GM12878 (cell line): ENCODE results near the gene GCH1. TPM values are rescaled to one million over a fixed set of nuclear protein-coding genes. Genes with fewer than 3 reads are reported as not detected.

Source experiments
- ATAC-seq: fragments of 200-7000 bp; cut with Tn5 transposase; 3 replicates; pipeline ENCODE4 v1.9.1; 2020; ENCODE audit warnings: mild to moderate bottlenecking, moderate library complexity
- BruUV-seq: library from RNA; stranded (reverse); fragments of 400-500 nt; replicated peaks from 2 replicates; lab custom pipeline; 2021; lab: Mats Ljungman, UMichigan
- CTCF ChIA-PET: fragments of 300-600 bp; sonication (Branson Sonifier 250); formaldehyde crosslinking; extraction: SDS; loops from one replicate; lab custom pipeline; 2021; ENCODE audit warnings: inconsistent platforms; lab: Yijun Ruan, JAX
- POLR2A ChIA-PET: fragments of 350-600 bp; formaldehyde crosslinking; extraction: SDS; loops from one replicate; lab custom pipeline; 2021; ENCODE audit warnings: inconsistent platforms; lab: Charles Lee
- RAD21 ChIA-PET: fragments of 300-600 bp; sonication (Branson Sonifier 250); formaldehyde crosslinking; loops from one replicate; lab custom pipeline; 2023; ENCODE audit warnings: antibody characterized with exemption; ENCODE audit not compliant: unreplicated experiment; lab: Charles Lee
- SMC1A ChIA-PET: fragments of 300-600 bp; sonication (Branson Sonifier 250); formaldehyde crosslinking; loops from one replicate; lab custom pipeline; 2023; ENCODE audit not compliant: unreplicated experiment, uncharacterized antibody; lab: Charles Lee
- DNase-seq: peaks from one replicate; pipeline ENCODE4 v3.0.0-alpha.2; 2011; ENCODE audit warnings: low read depth, low spot score
- FAIRE-seq: peaks from 3 replicates; lab custom pipeline; 2011; peaks lifted over from hg19 to GRCh38; lab: Jason Lieb, UNC
- H2AFZ ChIP-seq: 2 replicates; pipeline ENCODE4 v1.6.0; 2011; ENCODE audit warnings: low read depth, low read length, control low read depth; ENCODE audit not compliant: control insufficient read depth
- H3K27ac ChIP-seq: 2 replicates; pipeline ENCODE4 v1.5.1; 2011; ENCODE audit warnings: control low read depth; ENCODE audit not compliant: control insufficient read depth, insufficient read depth
- H3K27me3 ChIP-seq, 2 experiments: replicated peaks in 1 of 2; 2 replicates each; pipeline versions ENCODE4 v1.6.0 to v1.6.1; 2011; ENCODE audit warnings: low read length in 1 of 2; ENCODE audit not compliant: control insufficient read depth in 2 of 2, insufficient read depth in 2 of 2
- H3K36me3 ChIP-seq, 2 experiments: 2 replicates each; pipeline ENCODE4 v1.5.1; 2011; ENCODE audit warnings: low read length in 1 of 2; ENCODE audit not compliant: control insufficient read depth in 2 of 2, insufficient read depth in 2 of 2
- H3K4me1 ChIP-seq: 2 replicates; pipeline ENCODE4 v1.6.1; 2011; ENCODE audit warnings: mild to moderate bottlenecking, low read length, moderate library complexity, mixed read lengths; ENCODE audit not compliant: control insufficient read depth, insufficient read depth
- H3K4me2 ChIP-seq: 2 replicates; pipeline ENCODE4 v1.6.0; 2011; ENCODE audit warnings: control low read depth; ENCODE audit not compliant: control insufficient read depth, insufficient read depth
- H3K4me3 ChIP-seq: fragments of 200-600 bp; sonication (generic); 2 replicates; pipeline ENCODE4 v1.5.1; 2016
- H3K79me2 ChIP-seq: 2 replicates; pipeline ENCODE4 v1.6.0; 2011; ENCODE audit warnings: low read length; ENCODE audit not compliant: control insufficient read depth, insufficient read depth
- H3K9ac ChIP-seq: 2 replicates; pipeline ENCODE4 v1.8.0; 2011; ENCODE audit warnings: low read length, control low read depth, mixed read lengths; ENCODE audit not compliant: control insufficient read depth, insufficient read depth
- H3K9me3 ChIP-seq: replicated peaks from 3 replicates; pipeline ENCODE4 v1.5.1; 2011; ENCODE audit warnings: mild to moderate bottlenecking, low read length; ENCODE audit not compliant: control insufficient read depth, insufficient read depth
- H4K20me1 ChIP-seq: 2 replicates; pipeline ENCODE4 v1.6.0; 2011; ENCODE audit not compliant: control insufficient read depth, insufficient read depth
- ATF7 ChIP-seq: fragments of 450-650 bp; IDR thresholded peaks from 2 replicates; pipeline ENCODE4 v1.6.1; 2016; ENCODE audit warnings: low read depth, mild to moderate bottlenecking
- BCL3 ChIP-seq: IDR thresholded peaks from 2 replicates; pipeline ENCODE4 v1.6.1; 2011; ENCODE audit warnings: borderline replicate concordance, low read depth, mild to moderate bottlenecking, moderate library complexity, low read length; ENCODE audit not compliant: insufficient read depth, poor library complexity, severe bottlenecking
- CBFB ChIP-seq: IDR thresholded peaks from 2 replicates; pipeline ENCODE4 v1.6.1; 2016; ENCODE audit warnings: antibody characterized with exemption, low read depth
- CHD2 ChIP-seq: IDR thresholded peaks from 2 replicates; pipeline ENCODE4 v1.6.1; 2011; ENCODE audit warnings: low read depth, low read length, improper control_type of control experiment, borderline replicate concordance
- IKZF1 ChIP-seq: fragments of 450-650 bp; conservative IDR thresholded peaks from 2 replicates; pipeline ENCODE4 v1.6.1; 2017; ENCODE audit warnings: antibody characterized with exemption, mild to moderate bottlenecking
- PKNOX1 ChIP-seq: fragments of 450-650 bp; IDR thresholded peaks from 2 replicates; pipeline ENCODE4 v1.6.1; 2016; ENCODE audit warnings: mild to moderate bottlenecking
- POLR2A ChIP-seq: IDR thresholded peaks from 2 replicates; pipeline ENCODE4 v1.6.1; 2011; ENCODE audit warnings: low read depth, mild to moderate bottlenecking, low read length
- POU2F2 ChIP-seq: IDR thresholded peaks from 3 replicates; pipeline ENCODE4 v1.6.1; 2011; ENCODE audit warnings: low read depth, mild to moderate bottlenecking, low read length, borderline replicate concordance
- SMARCA5 ChIP-seq: fragments of 450-650 bp; IDR thresholded peaks from 2 replicates; pipeline ENCODE4 v1.6.1; 2017; ENCODE audit warnings: mild to moderate bottlenecking
- SP1 ChIP-seq: IDR thresholded peaks from one replicate; pipeline ENCODE4 v1.6.1; 2011; ENCODE audit warnings: low read depth, low read length
- SRF ChIP-seq, 2 experiments: IDR thresholded peaks; 2 replicates each; pipeline ENCODE4 v1.6.1; 2011; ENCODE audit warnings: low read depth in 2 of 2, low read length in 2 of 2, mild to moderate bottlenecking in 1 of 2, moderate library complexity in 1 of 2
- WRNIP1 ChIP-seq: IDR thresholded peaks from 2 replicates; pipeline ENCODE4 v1.6.1; 2011; ENCODE audit warnings: low read depth, low read length, improper control_type of control experiment, borderline replicate concordance
- ZBTB11 ChIP-seq: fragments of 450-650 bp; formaldehyde crosslinking; IDR thresholded peaks from 2 replicates; pipeline ENCODE4 v1.5.0; 2022; ENCODE audit warnings: mild to moderate bottlenecking, missing genetic modification characterization
- ZNF384 ChIP-seq: IDR thresholded peaks from 2 replicates; pipeline ENCODE4 v1.6.1; 2012; ENCODE audit warnings: low read depth, mild to moderate bottlenecking, low read length, improper control_type of control experiment, borderline replicate concordance
- ZSCAN29 ChIP-seq: fragments of 450-650 bp; IDR thresholded peaks from 2 replicates; pipeline ENCODE4 v1.6.1; 2017; ENCODE audit warnings: mild to moderate bottlenecking, moderate library complexity
- WGBS: methylation state at CpG from one replicate; pipeline ENCODE4 v1.1.6; 2016; ENCODE audit warnings: low lambda C conversion rate; ENCODE audit not compliant: insufficient replicate concordance, insufficient coverage; ENCODE audit errors: missing lambda C conversion rate; 5-methylcytosine and 5-hydroxymethylcytosine counted together
- in situ Hi-C: fragments of 300-500 bp; cut with MboI; formaldehyde crosslinking; loops from 9 replicates; pipeline ENCODE4 v1.14.3; 2018; ENCODE audit warnings: mixed read lengths
- intact Hi-C: fragments of 100-400 bp; cut with micrococcal nuclease; formaldehyde crosslinking; loops from one replicate; pipeline ENCODE4 v1.14.2; 2022; ENCODE audit not compliant: unreplicated experiment
- polyA plus RNA-seq, 11 experiments: library from polyadenylated mRNA; depleted of rRNA in 4 of 11; unstranded in 6 of 11; stranded (reverse) in 5 of 11; fragments of >200 nt; fragmentation: Nextera tagmentation in 4 of 11; fragmentation: Illumina TruSeq in 1 of 11; extraction: Ambion mirVana in 4 of 11; extraction: Trizol in 1 of 11; gene quantifications; 1 replicate in 1 of 11; 2 replicates in 10 of 11; pipeline versions ENCODE4 v1.2.1 to v1.2.3, GENCODE V29; 2011 to 2016; ENCODE audit warnings: inconsistent platforms in 2 of 11, missing spikeins in 2 of 11, low read depth in 1 of 11
- total RNA-seq, 4 experiments: library from RNA; depleted of rRNA in 3 of 4; stranded (reverse); fragments of >200 nt in 3 of 4; fragmentation: Illumina TruSeq in 1 of 4; extraction: Trizol in 1 of 4; gene quantifications; 2 replicates each; pipeline versions ENCODE4 v1.2.1 to v1.2.3, GENCODE V29; 2013 to 2021
- TF ChIP-seq, protein P1 (sequence below): fragments of 450-650 bp; IDR thresholded peaks from 2 replicates; pipeline ENCODE4 v1.6.1; 2017; ENCODE audit warnings: mild to moderate bottlenecking

GCH1 gene
- total and polyA plus RNA-seq, 10 of the 15 experiments (the other 5 are each of a cell fraction or from before 2014, with no cell fraction given): 25.1 to 37.0 (median 33.8) TPM

DNA sequence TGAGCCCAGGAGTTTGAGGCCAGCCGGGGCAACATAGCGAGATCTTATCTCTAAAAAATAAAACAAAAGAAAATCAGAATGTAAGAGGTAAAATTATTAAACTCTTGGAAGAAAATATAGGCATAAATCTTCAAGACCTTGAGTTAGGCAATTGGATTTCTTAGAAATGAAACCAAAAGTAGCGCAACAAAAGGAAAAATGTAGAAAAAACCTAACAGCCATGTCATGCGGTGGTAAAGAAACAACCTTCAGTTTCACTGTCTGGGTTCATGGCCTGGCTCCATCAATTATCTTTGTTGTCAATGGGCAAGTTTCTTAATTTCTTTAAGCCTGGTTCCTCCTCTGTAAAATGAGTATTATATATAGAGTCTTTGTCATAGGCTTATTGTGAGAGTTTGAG lies 5.6 kb upstream of the GCH1 start:
- intact Hi-C loops: no loop called here
- TF ChIP-seq SP1 (no peak), CBFB (no peak), PKNOX1 (peak; percentile 63; the same call in 1 of the 2 replicates), POLR2A (no peak), ZNF384 (peak; percentile 63; the same call in 1 of the 2 replicates), ZBTB11 (CRISPR knock-in tag) (no peak), IKZF1 (no peak), WRNIP1 (no peak), SRF (IDR thresholded peaks at IDR 0.05; ENCODE audit: low read depth in 2 of 2, low read length in 2 of 2) (no peak), SMARCA5 (no peak), CHD2 (no peak), POU2F2 (no peak), BCL3 (no peak), ZSCAN29 (no peak), ATF7 (peak; percentile 72)
- TF ChIP-seq, protein P1, sequence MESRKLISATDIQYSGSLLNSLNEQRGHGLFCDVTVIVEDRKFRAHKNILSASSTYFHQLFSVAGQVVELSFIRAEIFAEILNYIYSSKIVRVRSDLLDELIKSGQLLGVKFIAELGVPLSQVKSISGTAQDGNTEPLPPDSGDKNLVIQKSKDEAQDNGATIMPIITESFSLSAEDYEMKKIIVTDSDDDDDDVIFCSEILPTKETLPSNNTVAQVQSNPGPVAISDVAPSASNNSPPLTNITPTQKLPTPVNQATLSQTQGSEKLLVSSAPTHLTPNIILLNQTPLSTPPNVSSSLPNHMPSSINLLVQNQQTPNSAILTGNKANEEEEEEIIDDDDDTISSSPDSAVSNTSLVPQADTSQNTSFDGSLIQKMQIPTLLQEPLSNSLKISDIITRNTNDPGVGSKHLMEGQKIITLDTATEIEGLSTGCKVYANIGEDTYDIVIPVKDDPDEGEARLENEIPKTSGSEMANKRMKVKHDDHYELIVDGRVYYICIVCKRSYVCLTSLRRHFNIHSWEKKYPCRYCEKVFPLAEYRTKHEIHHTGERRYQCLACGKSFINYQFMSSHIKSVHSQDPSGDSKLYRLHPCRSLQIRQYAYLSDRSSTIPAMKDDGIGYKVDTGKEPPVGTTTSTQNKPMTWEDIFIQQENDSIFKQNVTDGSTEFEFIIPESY: no peak

More for the DNA sequence above, 5.6 kb upstream of the GCH1 start:
- H2AFZ ChIP-seq: no peak overlapping the region; the same call in 1 of the 2 replicates
- ChIA-PET POLR2A (no interaction called here), RAD21 (no interaction called here), SMC1A (interaction anchor here (0.8 to 1.0 kb wide), 2 partner anchors 27 to 51 kb away, joined by 3 to 4 read pairs; no protein-coding TSS in a partner anchor), CTCF (no interaction called here)
- H3K27me3 ChIP-seq: no peaks in the 10 kb centered on the region
- no peaks in the 10 kb centered on the region for H3K79me2 ChIP-seq
- no peak overlapping the region for H3K4me3 ChIP-seq
- FAIRE-seq: peak; percentile 44
- H4K20me1 ChIP-seq: no peaks in the 10 kb centered on the region
- no peaks in the 10 kb centered on the region for H3K9me3 ChIP-seq
- no peak overlapping the region for H3K27ac ChIP-seq
- in situ Hi-C loops: no loop called here
- peak; percentile 86 for ATAC-seq
- no peak overlapping the region for H3K9ac ChIP-seq
- H3K36me3 ChIP-seq: no peaks in the 10 kb centered on the region
- WGBS: 80% methylated on average over 4 of the region's 4 CpGs
- DNase-seq: no peak
- BruUV-seq: no TSS peak
- no peaks in the 10 kb centered on the region; the same call in 1 of the 2 replicates for H3K4me1 ChIP-seq
- no peak overlapping the region for H3K4me2 ChIP-seq
